Retina (tissue), 1 donor: Measurements from ENCODE around the gene PCGF1.

ENCODE experiments used
- DNase-seq: peaks from one replicate; pipeline ENCODE4 v3.0.0-alpha.2; 2016

Gene PCGF1

GRCh38 chr2:74514368-74515270 is 7.1 kb upstream of the PCGF1 start, which contains the start of gene TLX2:
Gene TLX2 (plus strand): TSS chr2:74514450. CDS start chr2:74514807, 357 bp downstream.
- DNase-seq = peak; percentile 69

GRCh38 chr2:74513605-74514367 is 6.3 kb upstream of the PCGF1 start:
- peak; percentile 75 for DNase-seq

- peak; percentile 36 for DNase-seq
Measured at GRCh38 chr2:74512744-74513604, 5.5 kb upstream of the PCGF1 start.

GRCh38 chr2:74511104-74511989 is 3.9 kb upstream of the PCGF1 start:
- DNase-seq = no peak

- no peak for DNase-seq
Measured at GRCh38 chr2:74510272-74510671, 2.8 kb upstream of the PCGF1 start.

GRCh38 chr2:74507926-74508520 is 528 bp upstream of the PCGF1 start:
- DNase-seq = no peak

- no peak for DNase-seq
Measured at GRCh38 chr2:74505448-74506246, 1.8 kb downstream of the PCGF1 start.

- DNase-seq = no peak
Measured at GRCh38 chr2:74504591-74504990, 2.9 kb downstream of the PCGF1 start.

GRCh38 chr2:74503506-74504475 is 3.7 kb downstream of the PCGF1 start:
- peak; percentile 16 for DNase-seq

GRCh38 chr2:74502720-74503505 is 4.6 kb downstream of the PCGF1 start:
- peak; percentile 75 for DNase-seq

- peak; percentile 54 for DNase-seq
Measured at GRCh38 chr2:74502147-74502719, 5.3 kb downstream of the PCGF1 start.

- DNase-seq = peak; percentile 37
Measured at GRCh38 chr2:74501335-74502071, 6.0 kb downstream of the PCGF1 start.

GRCh38 chr2:74500578-74500946 is 6.9 kb downstream of the PCGF1 start:
- DNase-seq = peak; percentile 16

GRCh38 chr2:74499940-74500577 is 7.4 kb downstream of the PCGF1 start:
- DNase-seq = no peak

- peak; percentile 62 for DNase-seq
Measured at GRCh38 chr2:74499267-74499939, 8.1 kb downstream of the PCGF1 start, which contains the start of gene LBX2. Gene LBX2 (minus strand): TSS chr2:74499603. CDS start chr2:74499537, 66 bp downstream.
